NCI-H128 (cell line): ENCODE data around the gene IL36RN.

Source experiments
- DNase-seq: peaks from one replicate; lab custom pipeline; 2025; ENCODE audit not compliant: unreplicated experiment; lab: John Stamatoyannopoulos, UW

IL36RN gene

DNA sequence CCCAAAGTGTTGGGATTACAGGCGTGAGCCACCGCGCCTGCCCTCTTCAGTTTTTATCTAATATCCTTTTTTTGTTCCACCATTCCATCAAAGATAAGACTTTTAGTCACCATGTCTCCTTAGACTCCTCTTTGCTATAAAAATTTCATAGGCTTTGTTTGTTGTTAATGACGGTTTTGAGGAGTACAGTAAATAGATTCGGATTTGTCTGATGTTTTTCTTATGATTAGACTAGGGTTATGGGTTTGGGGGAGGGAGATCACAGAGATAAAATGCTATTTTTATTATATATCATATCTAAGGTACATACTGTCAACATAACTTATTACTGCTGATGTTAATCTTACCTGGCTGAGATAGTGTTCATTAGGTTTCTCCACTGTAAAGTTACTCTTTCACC, 12.5 kb upstream of the IL36RN start:
- no peak for DNase-seq

DNA sequence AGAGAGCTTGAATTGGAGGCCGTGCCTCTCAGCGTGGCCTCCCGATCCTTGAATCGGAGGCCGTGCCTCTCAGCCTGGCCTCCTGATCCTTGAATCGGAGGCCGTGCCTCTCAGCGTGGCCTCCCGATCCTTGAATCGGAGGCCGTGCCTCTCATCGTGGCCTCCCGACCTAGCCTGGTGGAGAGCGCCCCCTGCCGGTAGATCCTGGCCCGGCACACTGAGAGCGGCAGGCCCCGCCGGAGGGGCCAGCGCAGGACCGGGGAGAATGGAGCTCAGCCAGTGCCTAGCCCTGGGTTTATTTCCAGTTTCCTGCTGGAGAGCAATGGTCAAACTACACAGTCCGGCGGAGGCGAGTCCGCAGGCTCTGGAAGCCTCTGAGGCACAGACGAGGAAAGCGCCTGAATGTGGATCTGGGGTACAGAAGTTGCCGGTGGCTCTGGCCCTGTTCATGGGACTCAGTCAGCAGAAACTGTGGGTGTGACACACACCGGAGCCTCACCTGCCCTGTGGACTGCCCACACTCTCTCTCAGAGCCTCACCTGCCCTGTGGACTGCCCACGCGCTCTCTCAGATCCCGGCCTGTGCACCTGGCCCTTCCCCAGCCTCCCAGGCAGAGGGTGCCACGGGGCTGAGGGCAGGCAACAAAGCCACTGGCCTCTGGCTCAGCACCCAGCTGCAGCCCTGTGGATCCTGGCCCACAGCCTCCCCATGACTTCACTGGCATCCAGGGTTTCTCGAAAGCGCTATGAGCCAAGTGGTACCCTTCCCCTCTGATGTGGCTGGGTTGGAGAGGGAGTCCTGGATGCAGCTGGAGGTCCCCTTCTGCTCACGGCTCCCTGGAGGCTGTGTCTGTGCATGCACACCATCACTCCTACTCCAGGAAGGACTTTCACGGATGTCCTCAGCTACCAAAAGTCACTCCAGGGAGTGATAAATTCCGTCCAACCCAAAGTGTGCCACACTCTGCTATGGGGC, 7.8 kb upstream of the IL36RN start:
- no peak for DNase-seq

DNA sequence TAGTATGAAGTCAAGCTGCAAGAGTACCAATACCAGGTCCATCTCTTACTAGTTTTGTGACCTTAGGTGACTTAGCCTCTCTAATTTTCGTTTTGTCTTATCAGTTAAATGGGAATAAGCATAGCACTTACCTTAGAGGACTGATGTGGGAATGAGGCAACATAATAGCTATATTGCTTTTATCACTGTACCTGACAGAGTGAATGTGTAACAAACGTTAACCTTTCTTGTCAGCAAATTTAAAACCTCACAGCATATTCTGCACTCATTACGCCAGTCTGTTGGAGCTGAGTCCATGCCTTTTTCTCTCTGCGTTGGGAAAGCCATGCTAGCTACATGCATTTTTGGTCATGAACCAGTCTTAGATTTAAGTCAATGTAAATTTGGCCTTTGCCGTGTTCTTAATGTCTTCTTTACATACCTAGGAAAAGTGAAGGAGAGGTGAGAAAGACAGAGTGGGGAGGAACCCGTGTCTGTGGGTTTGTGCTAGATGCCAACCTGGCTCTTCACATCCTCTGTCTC, 6.5 kb upstream of the IL36RN start, which contains the start of gene IL36B:
Gene IL36B, minus strand, starts transcription at position 472 of the 522 bp plus-strand sequence.
- DNase-seq, result no peak

- no peak for DNase-seq
These were observed 5.3 kb upstream of the IL36RN start for GRCh38 chr2:113053666-113054065.

DNA sequence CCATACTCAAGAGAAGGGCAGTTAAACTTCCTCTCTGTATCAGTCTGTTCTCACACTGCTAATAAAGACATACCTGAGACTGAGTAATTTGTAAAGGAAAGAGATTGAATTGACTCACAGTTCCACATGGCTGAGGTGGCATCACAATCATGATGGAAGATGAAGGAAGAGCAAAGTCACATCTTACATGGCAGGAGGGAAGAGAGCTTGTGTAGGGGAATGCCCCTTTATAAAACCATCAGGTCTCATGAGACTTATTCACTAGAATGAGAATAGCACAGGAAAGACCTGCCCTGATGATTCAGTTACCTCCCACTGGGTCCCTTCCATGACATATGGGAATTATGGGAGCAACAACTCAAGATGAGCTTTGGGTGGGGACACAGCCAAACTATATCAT, 4.9 kb upstream of the IL36RN start:
- DNase-seq, result no peak

DNA sequence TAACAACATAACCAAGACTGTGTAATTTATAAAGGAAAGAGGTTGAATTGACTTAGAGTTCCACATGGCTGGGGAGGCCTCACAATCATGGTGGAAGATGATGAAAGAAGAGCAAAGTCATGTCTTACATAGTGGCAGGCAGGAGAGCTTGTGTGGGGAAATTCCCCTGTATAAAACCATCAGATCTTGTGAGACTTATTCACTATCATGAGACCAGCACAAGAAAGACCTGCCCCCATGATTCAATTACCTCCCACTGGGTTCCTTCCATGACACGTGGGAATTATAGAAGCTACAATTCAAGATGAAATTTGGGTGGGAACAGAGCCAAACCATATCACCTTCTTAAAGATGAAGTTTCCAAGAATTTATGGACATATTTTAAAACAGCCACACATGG, 2.5 kb upstream of the IL36RN start:
- DNase-seq, result no peak

DNA sequence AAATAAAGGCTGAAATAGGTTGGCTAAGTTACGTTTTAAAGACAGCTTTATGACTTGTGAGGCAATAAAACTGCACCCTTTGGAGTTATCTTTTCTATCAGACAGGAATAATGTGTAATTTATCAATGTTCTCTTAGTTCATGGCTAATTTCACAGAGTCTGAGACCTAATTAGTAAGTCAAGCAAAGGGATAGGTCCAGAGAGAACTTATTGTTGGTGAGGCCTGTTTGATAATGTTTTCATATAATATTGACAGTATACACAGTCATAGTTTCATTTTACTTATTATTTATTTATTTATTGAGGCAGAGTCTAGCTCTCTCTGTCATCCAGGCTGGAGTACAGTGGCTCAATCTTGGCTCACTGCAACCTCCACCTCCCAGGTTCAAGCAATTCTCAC, 1.9 kb upstream of the IL36RN start:
- DNase-seq, result no peak

DNA sequence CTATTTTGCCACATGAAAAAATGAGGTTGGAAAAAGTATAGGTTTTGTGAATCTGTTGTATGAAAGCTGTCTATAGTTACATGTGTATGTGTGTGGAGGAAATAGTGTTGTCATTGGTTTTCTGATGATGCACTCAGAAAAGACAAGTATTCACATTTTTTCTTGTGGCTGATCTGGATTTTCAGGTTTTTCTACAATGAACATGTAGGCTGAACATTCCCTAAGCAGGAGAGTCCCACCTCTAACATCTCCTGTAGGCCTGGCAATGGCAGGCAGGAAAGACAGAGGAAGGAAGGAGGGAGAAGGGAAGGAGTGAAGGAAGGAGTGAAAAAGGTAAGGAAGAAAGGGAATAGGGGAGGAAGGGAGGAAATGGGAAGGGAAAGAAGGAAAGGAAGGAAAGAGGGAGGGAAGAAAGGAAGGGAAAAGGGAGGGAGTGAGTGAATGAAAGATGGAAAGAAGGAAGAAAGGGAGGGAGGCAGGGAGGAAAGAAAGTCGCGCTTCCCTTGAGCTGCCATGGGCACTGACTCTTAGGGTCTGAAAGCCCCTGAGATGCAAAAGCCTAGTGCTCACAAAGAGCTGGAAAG, 495 bp upstream of the IL36RN start:
- DNase-seq, result no peak

DNA sequence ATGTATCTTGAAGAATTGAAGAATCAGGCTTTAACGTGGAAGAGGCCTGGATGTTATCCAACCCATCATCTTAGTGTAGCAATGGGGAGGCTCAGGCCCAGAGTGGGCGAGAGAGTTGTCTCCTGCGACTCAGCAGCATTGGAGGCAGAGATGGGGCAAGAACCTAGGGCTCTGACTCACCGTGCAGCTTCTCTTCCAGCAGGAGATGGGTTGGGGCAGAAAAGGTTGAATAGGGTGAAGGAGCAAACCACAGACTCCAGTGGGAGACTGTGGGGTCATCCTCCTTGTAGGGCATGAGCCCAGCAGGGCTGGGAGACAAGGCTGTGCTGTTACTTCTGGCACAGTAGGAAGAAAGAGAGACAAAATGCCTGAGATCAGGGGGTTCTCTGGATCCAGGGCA, 1.4 kb downstream of the IL36RN start:
- DNase-seq, result no peak

DNA sequence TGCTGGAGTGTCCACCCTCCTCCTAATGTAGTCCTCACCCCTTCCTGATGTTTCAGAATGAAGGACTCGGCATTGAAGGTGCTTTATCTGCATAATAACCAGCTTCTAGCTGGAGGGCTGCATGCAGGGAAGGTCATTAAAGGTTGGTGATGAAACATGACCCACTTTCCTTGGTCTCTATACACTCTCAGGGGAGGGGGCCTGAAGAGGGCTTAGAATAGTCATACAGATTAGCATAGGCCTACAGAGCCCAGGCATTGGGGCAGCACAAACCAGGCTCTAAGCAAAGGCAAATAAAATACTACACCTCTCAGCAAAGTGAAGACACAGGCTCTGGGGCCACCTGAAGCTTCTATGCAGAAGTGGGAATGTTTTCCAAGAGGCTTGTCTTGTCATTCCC, 1.8 kb downstream of the IL36RN start:
- DNase-seq, result no peak

DNA sequence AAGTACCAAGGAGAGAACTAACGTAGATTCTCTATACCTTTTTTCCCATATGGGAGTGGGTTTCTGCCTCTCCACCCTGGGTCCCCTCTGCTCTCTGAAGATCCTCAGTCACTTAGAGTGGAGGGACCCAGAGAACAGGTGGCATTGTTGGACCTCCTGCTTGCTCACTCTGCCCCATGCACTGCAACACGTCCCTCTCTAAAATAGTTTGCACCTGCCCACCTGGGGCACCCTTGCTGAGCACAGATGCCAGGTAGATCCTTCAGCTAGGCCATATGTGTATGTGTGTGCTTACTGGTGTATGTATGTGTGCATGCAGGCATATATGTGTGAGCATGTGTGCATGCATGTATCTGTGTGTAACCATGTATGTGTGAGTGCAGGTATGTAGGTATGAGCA, 2.2 kb downstream of the IL36RN start:
- no peak for DNase-seq

- DNase-seq, result no peak
These were observed 3.1 kb downstream of the IL36RN start for GRCh38 chr2:113061896-113062770.

- DNase-seq, result no peak
These were observed 5.3 kb downstream of the IL36RN start for GRCh38 chr2:113064281-113064680.

DNA sequence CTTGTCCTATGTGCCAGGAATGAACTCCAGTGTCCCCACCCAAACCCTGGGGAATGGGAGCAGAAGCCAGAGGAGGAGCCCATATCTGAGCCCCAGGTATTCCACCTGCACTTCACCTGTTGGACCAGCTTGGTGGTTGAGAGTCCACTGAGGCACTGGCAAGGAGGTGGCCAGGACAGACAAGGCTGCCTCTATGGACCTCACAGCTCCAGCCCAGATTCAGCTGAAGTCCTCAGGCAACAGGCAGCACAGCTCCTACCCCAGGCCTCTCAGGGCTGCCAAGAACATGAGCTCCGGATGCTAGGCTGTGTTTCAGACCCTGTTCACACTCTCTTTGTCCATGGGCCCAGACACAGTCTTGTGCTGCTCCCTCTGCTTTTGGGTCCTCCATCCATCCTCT, 5.9 kb downstream of the IL36RN start:
- no peak for DNase-seq

- no peak for DNase-seq
These were observed 8.7 kb downstream of the IL36RN start, which contains the start of gene IL1F10 for GRCh38 chr2:113067681-113068080. Gene IL1F10, plus strand, starts transcription at chr2:113067970. Its CDS starts 4,769 bp downstream, at chr2:113072739.

DNA sequence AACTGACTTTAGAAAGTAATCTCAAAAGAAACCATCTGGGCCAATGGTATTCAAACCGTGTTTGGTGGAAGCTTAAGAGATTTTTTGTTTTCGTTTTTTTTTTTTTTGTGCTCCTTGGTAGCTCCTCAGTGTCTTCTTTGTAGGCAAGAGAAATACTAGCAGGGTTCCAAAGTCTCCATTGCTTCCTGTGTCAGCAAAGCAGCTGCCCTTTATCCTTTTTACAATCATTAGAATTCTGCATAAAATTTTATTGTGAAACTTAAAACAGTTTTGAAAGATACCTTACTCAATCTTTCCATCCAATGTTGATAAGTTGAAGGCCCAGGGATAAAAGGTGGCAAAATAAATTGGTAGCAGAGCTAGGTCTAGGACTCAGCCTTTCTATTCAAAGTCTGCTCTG, 9.3 kb downstream of the IL36RN start:
- no peak for DNase-seq

- no peak for DNase-seq
These were observed 9.9 kb downstream of the IL36RN start for GRCh38 chr2:113068706-113069485.

DNA sequence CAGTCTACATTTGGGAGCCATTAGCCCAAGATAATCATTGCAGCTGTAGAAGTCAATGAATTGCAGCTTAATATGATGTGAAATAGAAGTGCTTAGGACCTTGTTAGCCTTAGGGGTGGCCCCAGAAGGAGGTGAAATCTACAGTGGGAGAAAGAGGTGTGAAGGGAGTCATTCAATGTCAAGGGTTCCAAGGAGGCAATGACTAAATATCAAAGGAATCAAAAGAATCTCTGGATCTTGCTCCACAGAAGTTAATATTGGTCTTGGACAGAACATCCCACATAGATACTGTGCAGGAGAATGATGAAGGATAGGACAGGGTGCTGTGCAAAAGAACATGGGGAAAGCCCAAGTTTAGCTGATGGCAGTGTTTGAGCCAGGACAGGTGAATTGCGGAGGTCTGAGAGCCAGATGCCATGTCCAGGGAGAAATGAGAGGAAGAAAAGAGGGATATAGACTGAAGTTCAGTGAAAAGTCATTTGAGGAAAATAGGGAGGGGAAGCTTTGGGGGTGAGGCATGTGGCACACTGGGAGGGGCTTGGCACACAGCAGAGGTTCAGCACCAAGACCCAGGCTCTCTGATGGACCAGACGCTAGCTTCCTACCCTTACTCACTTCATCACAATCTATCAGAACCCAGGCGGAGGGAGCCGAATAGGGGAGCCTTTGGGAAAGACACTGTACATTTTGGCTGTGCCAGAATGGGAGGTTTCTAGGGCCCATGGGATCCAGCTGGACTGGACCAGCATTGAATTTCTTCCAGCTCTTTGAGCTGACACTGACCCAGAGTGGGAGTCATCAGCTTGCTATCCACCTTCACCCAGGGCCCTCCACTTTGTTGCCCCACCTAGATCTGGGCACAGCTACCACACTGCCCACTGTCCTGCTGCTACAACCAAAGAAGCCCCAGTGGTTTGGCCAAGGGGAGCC, 10.9 kb downstream of the IL36RN start:
- no peak for DNase-seq

DNA sequence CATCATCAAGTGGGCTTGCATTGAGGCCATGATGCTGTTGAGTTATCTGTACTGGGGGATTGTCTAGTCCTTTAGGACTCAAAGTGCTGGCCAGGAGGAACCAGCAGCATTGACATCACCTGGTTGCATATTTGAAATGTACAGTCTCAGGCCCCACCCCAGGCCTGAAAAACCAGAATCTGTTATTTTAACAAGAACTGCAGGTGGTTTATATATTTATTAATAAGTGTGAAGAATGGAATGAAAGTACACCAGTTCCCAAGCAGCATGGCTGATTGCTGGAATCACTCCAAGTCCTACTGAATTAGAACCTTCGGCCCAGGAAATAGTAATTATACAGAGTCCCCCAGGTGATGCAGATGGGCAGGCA, 11.6 kb downstream of the IL36RN start:
- no peak for DNase-seq
